Fibroblast of skin of left biceps (primary cell): Measurements from ENCODE around the gene HCFC1.

Source experiments
- DNase-seq, 2 experiments: peaks; one replicate each; pipeline ENCODE4 v3.0.0-alpha.2; 2013; ENCODE audit warnings: low read depth in 2 of 2

Gene HCFC1

GRCh38 chrX:153971450-153972367 lies at the start of gene HCFC1:
TSS of gene HCFC1 (minus strand) at chrX:153971818. CDS start at chrX:153970840, 978 bp downstream.
- DNase-seq, result peak; percentile 79 to 80

DNA sequence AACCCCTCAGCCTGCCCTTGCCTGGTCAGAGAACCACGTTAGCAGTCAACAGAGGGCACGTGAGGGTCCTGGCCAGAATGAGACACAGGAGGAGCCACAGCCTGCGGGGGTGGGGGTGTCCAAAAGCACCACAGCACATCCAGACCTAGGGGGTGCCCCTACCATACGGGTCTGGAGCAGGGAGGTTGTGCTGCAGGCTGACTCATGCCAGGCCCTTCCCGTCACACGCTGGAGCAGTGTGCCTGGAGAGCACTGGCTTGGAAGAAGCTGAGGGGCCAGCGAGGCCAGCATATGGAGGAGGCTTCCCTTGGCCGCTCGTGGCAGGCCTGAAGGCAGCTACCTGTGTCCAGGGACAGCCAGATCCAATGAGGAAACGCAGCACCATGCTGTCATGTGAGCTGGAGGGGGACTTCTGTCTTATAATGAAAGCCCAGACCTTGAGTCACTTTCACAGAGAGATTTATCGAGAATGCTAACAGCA lies 49.6 kb upstream of the HCFC1 start:
- no peak for DNase-seq

- no peak for DNase-seq
Measured at GRCh38 chrX:154020536-154021115, 49.0 kb upstream of the HCFC1 start.

GRCh38 chrX:154019633-154020528 lies 48.3 kb upstream of the HCFC1 start, which contains the start of gene IRAK1:
TSS of gene IRAK1 (minus strand) at chrX:154019902. CDS start at chrX:154019812, 90 bp downstream.
- no peak for DNase-seq

GRCh38 chrX:154019061-154019621 lies 47.5 kb upstream of the HCFC1 start:
- no peak for DNase-seq

- DNase-seq, result no peak
Measured at GRCh38 chrX:154018518-154019060, 47.0 kb upstream of the HCFC1 start.

DNA sequence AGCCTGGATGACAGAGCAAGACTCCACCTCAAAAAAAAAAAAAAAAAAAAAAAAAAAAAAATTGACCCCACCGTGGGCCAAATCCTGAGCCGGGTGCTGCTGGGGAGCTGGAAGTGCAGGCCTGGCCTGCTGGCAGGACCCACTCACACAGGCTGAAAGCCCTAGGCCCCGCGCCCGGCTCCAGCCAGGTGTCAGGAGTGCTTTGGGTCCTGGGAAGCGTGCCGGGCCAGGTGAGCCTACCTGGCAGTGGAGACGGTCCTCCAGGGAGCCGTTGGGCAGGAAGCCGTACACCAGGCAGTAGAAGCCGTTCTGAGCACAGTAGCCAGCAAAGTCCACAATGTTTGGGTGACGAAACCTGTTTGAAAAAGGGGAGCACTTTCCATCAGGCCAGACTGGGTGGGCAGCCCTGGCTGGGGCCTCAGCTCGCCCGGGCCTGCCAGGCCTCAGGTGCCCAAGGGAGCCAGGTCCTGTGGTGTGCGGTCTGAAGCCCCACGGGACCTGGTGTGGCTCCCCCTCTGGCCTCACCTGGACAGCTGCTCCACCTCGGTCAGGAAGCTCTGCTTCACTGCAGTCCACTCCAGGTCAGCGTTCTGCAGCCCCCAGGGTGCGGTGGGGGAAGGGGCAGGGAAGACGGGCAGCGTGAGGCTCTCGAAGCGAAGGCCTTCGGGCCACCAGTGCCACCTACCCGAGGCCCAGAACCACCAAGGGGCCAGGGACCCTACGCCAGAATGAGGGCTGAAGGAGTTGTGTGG lies 46.3 kb upstream of the HCFC1 start:
- DNase-seq, result no peak

- DNase-seq, result no peak
Measured at GRCh38 chrX:154016366-154017076, 44.9 kb upstream of the HCFC1 start.

- no peak for DNase-seq
Measured at GRCh38 chrX:154015581-154016264, 44.1 kb upstream of the HCFC1 start.

DNA sequence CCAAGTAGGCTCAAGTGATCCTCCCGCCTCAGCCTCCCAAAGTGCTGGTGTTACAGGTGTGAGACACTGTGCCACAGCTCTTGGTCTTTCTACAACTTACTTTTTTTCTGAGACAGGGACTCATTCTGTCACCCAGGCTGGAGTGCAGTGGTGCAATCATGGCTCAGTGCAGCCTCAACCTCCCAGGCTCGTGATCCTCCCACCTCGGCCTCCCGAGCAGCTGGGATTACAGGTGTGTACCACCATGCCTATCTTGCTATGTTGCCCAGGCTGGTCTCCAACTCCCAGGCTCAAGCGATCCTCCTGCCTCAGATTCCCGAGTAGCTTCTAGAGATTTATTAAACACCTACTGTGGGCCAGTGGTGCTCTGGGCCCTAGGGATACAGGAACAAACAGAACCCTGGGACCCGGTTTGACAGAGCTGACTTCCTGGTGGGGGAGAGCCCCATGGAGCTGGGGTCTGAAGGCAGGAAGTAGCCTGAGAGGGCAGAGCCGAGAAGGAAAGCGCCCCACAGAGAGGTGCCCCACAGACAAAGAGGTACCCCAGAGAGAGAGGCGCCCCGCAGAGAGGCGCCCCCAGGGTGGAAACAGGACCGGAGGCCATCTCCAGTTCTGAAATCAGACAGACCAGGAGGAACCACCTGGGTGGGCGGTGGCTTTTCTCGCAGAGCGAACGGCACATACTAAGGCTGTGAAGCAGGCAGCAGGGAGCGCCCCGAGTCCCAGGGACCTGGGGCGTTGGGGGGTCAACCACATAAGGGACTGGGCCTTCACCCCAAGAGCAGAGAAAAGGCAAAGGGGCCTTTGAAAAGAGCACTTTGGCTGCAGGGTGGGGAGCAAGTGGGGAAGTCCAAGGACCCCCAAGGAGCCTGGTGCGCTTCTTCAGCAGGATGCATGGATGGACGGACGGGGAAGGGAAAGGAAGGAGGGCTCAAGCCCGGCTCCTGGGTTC lies 43.1 kb upstream of the HCFC1 start:
- DNase-seq, result no peak

DNA sequence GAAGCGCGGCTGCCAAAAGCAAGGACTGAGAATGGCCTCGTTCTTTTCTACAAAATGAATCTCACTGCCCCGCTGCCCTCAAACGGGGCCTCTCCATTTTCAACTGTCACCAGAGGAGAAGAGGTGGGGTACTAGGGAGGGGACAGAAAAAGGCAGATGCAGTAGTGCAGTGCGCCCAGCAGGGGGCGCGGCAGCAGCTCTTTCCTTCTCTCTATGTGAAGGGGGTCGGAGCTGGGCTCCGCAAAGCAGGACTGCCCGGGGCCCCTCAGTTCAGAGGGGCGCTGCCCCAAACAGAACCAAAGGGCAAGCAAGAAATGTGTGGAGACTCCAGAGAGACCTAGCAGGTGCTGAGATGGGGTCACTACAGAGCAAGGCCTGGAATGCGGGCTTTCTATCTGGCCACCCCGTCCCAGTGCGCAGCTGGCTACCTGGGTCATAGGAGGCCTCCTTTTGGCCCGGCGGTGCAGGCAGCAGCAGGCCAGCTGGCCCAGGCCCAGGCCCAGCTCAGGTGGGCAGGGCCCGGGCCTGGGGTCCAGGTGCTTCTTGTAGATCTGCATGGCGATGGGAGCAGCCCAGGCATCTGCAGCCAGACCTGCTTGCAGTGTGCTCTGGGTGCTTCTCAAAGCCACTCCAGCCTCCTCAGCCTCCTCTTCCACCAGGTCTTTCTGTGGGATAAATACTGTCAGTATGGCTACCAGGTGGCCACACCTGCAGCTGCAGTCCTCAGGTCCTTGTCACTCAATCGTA lies 42.2 kb upstream of the HCFC1 start:
- DNase-seq, result no peak

- DNase-seq, result no peak
Measured at GRCh38 chrX:154013001-154013421, 41.4 kb upstream of the HCFC1 start.

- no peak for DNase-seq
Measured at GRCh38 chrX:154012336-154012991, 40.8 kb upstream of the HCFC1 start.

- no peak for DNase-seq
Measured at GRCh38 chrX:154011376-154012335, 40.0 kb upstream of the HCFC1 start.

GRCh38 chrX:154010330-154011087 lies 38.9 kb upstream of the HCFC1 start:
- DNase-seq, result no peak
